CD4-positive, alpha-beta T cell treated with Interferon gamma for 1 hour (primary cell): Measurements from ENCODE around the gene MEIS1.

Experiments
- DNase-seq: peaks from one replicate; pipeline ENCODE4 v3.0.0-alpha.2; 2020

MEIS1 gene

GRCh38 chr2:66585587-66585986, 150.7 kb downstream of the MEIS1 start:
- DNase-seq, result no peak

- DNase-seq, result no peak
These were observed 152.3 kb downstream of the MEIS1 start for GRCh38 chr2:66587216-66587615.

- DNase-seq, result no peak
These were observed 159.1 kb downstream of the MEIS1 start for GRCh38 chr2:66594001-66594400.

GRCh38 chr2:66595556-66595955, 160.6 kb downstream of the MEIS1 start:
- DNase-seq, result no peak

GRCh38 chr2:66596256-66596655, 161.3 kb downstream of the MEIS1 start:
- no peak for DNase-seq

- no peak for DNase-seq
These were observed 166.7 kb downstream of the MEIS1 start for GRCh38 chr2:66601624-66602023.

GRCh38 chr2:66602341-66602740, 167.4 kb downstream of the MEIS1 start:
- no peak for DNase-seq

GRCh38 chr2:66604326-66604725, 169.4 kb downstream of the MEIS1 start:
- DNase-seq, result no peak

GRCh38 chr2:66604976-66605375, 170.1 kb downstream of the MEIS1 start:
- DNase-seq, result no peak

- DNase-seq, result no peak
These were observed 172.2 kb downstream of the MEIS1 start for GRCh38 chr2:66607152-66607551.
